ENCODE data around the gene RPS6KA4. TPM values are rescaled to one million over a fixed set of nuclear protein-coding genes. Genes with fewer than 3 reads are reported as not detected.
"Not testable (repeated sequence)": the region's sequence is repeated elsewhere in the genome, so short reads cannot be mapped to it uniquely, and the experiment has no call there.

Gene RPS6KA4
- 9.3 TPM for polyA plus RNA-seq (2012; ENCODE audit: missing spikeins)

GRCh38 chr11:64358907-64359711 lies at the start of gene RPS6KA4:
RPS6KA4 (plus strand) TSS chr11:64359162; CDS start chr11:64359236, 74 bp downstream.
- peak; percentile 95 for FAIRE-seq
- peak; percentile 94 for DNase-seq (ENCODE audit: insufficient read length)
- peak; percentile 39; the same call in 1 of the 2 replicates for TF ChIP-seq POLR2AphosphoS5 (IDR thresholded peaks at IDR 0.05; ENCODE audit: low read depth, low read length)
- TF ChIP-seq POLR2A (IDR thresholded peaks at IDR 0.05; ENCODE audit: low read depth, low read length): peak; percentile 70; the same call in 1 of the 2 replicates
- no peak for TF ChIP-seq TAF1 (IDR thresholded peaks at IDR 0.05; ENCODE audit: borderline replicate concordance, low read depth, low read length)

GRCh38 chr11:64312947-64313346 lies 46.0 kb upstream of the RPS6KA4 start:
- FAIRE-seq (no peak), DNase-seq (ENCODE audit: insufficient read length) (no peak)
- TF ChIP-seq POLR2AphosphoS5 (IDR thresholded peaks at IDR 0.05; ENCODE audit: low read depth, low read length) (no peak), TAF1 (IDR thresholded peaks at IDR 0.05; ENCODE audit: borderline replicate concordance, low read depth, low read length) (no peak), POLR2A (IDR thresholded peaks at IDR 0.05; ENCODE audit: low read depth, low read length) (no peak)

GRCh38 chr11:64313491-64314145 lies 45.3 kb upstream of the RPS6KA4 start:
- TF ChIP-seq TAF1 (IDR thresholded peaks at IDR 0.05; ENCODE audit: borderline replicate concordance, low read depth, low read length) (no peak), POLR2A (IDR thresholded peaks at IDR 0.05; ENCODE audit: low read depth, low read length) (no peak), POLR2AphosphoS5 (IDR thresholded peaks at IDR 0.05; ENCODE audit: low read depth, low read length) (no peak)
- FAIRE-seq (no peak), DNase-seq (ENCODE audit: insufficient read length) (no peak)

GRCh38 chr11:64314146-64314804 lies 44.7 kb upstream of the RPS6KA4 start:
- no peak for DNase-seq (ENCODE audit: insufficient read length)
- no peak for FAIRE-seq
- TF ChIP-seq TAF1 (IDR thresholded peaks at IDR 0.05; ENCODE audit: borderline replicate concordance, low read depth, low read length) (no peak), POLR2AphosphoS5 (IDR thresholded peaks at IDR 0.05; ENCODE audit: low read depth, low read length) (0 out of 2 replicates have a peak, but pooled peaks have one; percentile 14), POLR2A (IDR thresholded peaks at IDR 0.05; ENCODE audit: low read depth, low read length) (no peak)

- FAIRE-seq (no peak), DNase-seq (ENCODE audit: insufficient read length) (no peak)
- TF ChIP-seq POLR2AphosphoS5 (IDR thresholded peaks at IDR 0.05; ENCODE audit: low read depth, low read length) (no peak), POLR2A (IDR thresholded peaks at IDR 0.05; ENCODE audit: low read depth, low read length) (no peak; the same call in 1 of the 2 replicates), TAF1 (IDR thresholded peaks at IDR 0.05; ENCODE audit: borderline replicate concordance, low read depth, low read length) (no peak)
These were observed 44.0 kb upstream of the RPS6KA4 start for GRCh38 chr11:64314805-64315561.

- peak; percentile 13; the same call in 1 of the 2 replicates for TF ChIP-seq POLR2AphosphoS5 (IDR thresholded peaks at IDR 0.05; ENCODE audit: low read depth, low read length)
- DNase-seq (ENCODE audit: insufficient read length); FAIRE-seq: not testable (repeated sequence)
These were observed 43.1 kb upstream of the RPS6KA4 start for GRCh38 chr11:64315667-64316526.

- FAIRE-seq: no peak
These were observed 42.2 kb upstream of the RPS6KA4 start for GRCh38 chr11:64316672-64317324.

GRCh38 chr11:64317325-64317960 lies 41.5 kb upstream of the RPS6KA4 start, which contains the start of gene TRMT112:
TRMT112 (minus strand) TSS chr11:64317559; CDS start chr11:64317526, 33 bp downstream.
- DNase-seq (ENCODE audit: insufficient read length) (peak; percentile 90), FAIRE-seq (no peak)
- TF ChIP-seq TAF1 (IDR thresholded peaks at IDR 0.05; ENCODE audit: borderline replicate concordance, low read depth, low read length) (peak; percentile 74), POLR2AphosphoS5 (IDR thresholded peaks at IDR 0.05; ENCODE audit: low read depth, low read length) (peak; percentile 93), POLR2A (IDR thresholded peaks at IDR 0.05; ENCODE audit: low read depth, low read length) (peak; percentile 89)

More at GRCh38 chr11:64316672-64317324, 42.2 kb upstream of the RPS6KA4 start:
- no peak for DNase-seq (ENCODE audit: insufficient read length)
- TF ChIP-seq POLR2A (IDR thresholded peaks at IDR 0.05; ENCODE audit: low read depth, low read length) (no peak), TAF1 (IDR thresholded peaks at IDR 0.05; ENCODE audit: borderline replicate concordance, low read depth, low read length) (no peak), POLR2AphosphoS5 (IDR thresholded peaks at IDR 0.05; ENCODE audit: low read depth, low read length) (no peak)
